Neural cell (in vitro differentiated cells): ENCODE results near the gene PTPRG. TPM values are rescaled to one million over a fixed set of nuclear protein-coding genes. Genes with fewer than 3 reads are reported as not detected.

ENCODE experiments used
- H2AFZ ChIP-seq: fragments of 200-600, 300-800 bp; sonication (generic), shearing (Covaris generic); 2 replicates; pipeline ENCODE4 v1.6.0; 2014; ENCODE audit warnings: low read depth, mild to moderate bottlenecking, antibody characterized with exemption, low read length, moderate library complexity
- H3F3A ChIP-seq: fragments of 200-600 bp; shearing (Covaris generic); 2 replicates; pipeline ENCODE4 v1.6.1; 2016; ENCODE audit warnings: mild to moderate bottlenecking, moderate library complexity, mixed read lengths, antibody characterized with exemption, low read length; ENCODE audit not compliant: insufficient read depth, poor library complexity, severe bottlenecking
- H3K27ac ChIP-seq: fragments of 200-600, 300-800 bp; sonication (generic), shearing (Covaris generic); 2 replicates; pipeline ENCODE4 v1.5.1; 2014; ENCODE audit warnings: mild to moderate bottlenecking, low read length, moderate library complexity
- H3K27me3 ChIP-seq: fragments of 300-800, 200-600 bp; sonication (generic), shearing (Covaris generic); 2 replicates; pipeline ENCODE4 v1.6.0; 2014; ENCODE audit warnings: mild to moderate bottlenecking, low read depth, low read length, moderate library complexity; ENCODE audit not compliant: insufficient read depth
- H3K36me3 ChIP-seq: fragments of 300-800, 200-600 bp; sonication (generic), shearing (Covaris generic); 2 replicates; pipeline ENCODE4 v1.5.1; 2014; ENCODE audit warnings: mild to moderate bottlenecking, antibody characterized with exemption, low read length, moderate library complexity; ENCODE audit not compliant: insufficient read depth
- H3K4me2 ChIP-seq: fragments of 300-800, 200-600 bp; sonication (generic), shearing (Covaris generic); 2 replicates; pipeline ENCODE4 v1.6.0; 2014; ENCODE audit warnings: mild to moderate bottlenecking, low read length
- H3K4me3 ChIP-seq: fragments of 300-800, 200-600 bp; sonication (generic), shearing (Covaris generic); 2 replicates; pipeline ENCODE4 v1.5.1; 2014; ENCODE audit warnings: mild to moderate bottlenecking, low read length, moderate library complexity
- H3K79me2 ChIP-seq: fragments of 200-600 bp; shearing (Covaris generic); replicated peaks from 2 replicates; pipeline ENCODE4 v1.6.0; 2014; ENCODE audit warnings: mild to moderate bottlenecking, low read length, moderate library complexity; ENCODE audit not compliant: insufficient read depth
- H3K9ac ChIP-seq: fragments of 300-800, 200-600 bp; sonication (generic), shearing (Covaris generic); 2 replicates; pipeline ENCODE4 v1.6.1; 2016; ENCODE audit warnings: mild to moderate bottlenecking, low read length, mixed read lengths
- H3K9me2 ChIP-seq: fragments of 200-600 bp; shearing (Covaris generic); 2 replicates; pipeline ENCODE4 v1.6.1; 2016; ENCODE audit warnings: mild to moderate bottlenecking, low read length, mixed read lengths; ENCODE audit not compliant: insufficient read depth
- H3K9me3 ChIP-seq: fragments of 200-600, 300-800 bp; sonication (generic), shearing (Covaris generic); 2 replicates; pipeline ENCODE4 v1.6.1; 2016; ENCODE audit warnings: mild to moderate bottlenecking, mixed run types, low read length, moderate library complexity, mixed read lengths
- H4K20me1 ChIP-seq: fragments of 200-600 bp; shearing (Covaris generic); 2 replicates; pipeline ENCODE4 v1.6.1; 2016; ENCODE audit warnings: mild to moderate bottlenecking, mixed run types; ENCODE audit not compliant: insufficient read depth
- CTCF ChIP-seq: fragments of 450-650 bp; IDR thresholded peaks from 2 replicates; pipeline ENCODE4 v1.5.1; 2014; ENCODE audit warnings: antibody characterized with exemption, mild to moderate bottlenecking, moderate library complexity; ENCODE audit not compliant: poor library complexity, severe bottlenecking
- EP300 ChIP-seq: fragments of 450-650 bp; conservative IDR thresholded peaks from 2 replicates; pipeline ENCODE4 v1.6.1; 2014; ENCODE audit warnings: antibody characterized with exemption, mild to moderate bottlenecking, moderate library complexity; ENCODE audit not compliant: poor library complexity, severe bottlenecking
- EZH2 ChIP-seq: fragments of 200-600, 300-800 bp; shearing (Covaris generic), sonication (generic); IDR thresholded peaks from 2 replicates; pipeline ENCODE4 v1.6.1; 2014; ENCODE audit warnings: antibody characterized with exemption, low read length, borderline replicate concordance, mild to moderate bottlenecking; ENCODE audit not compliant: insufficient read depth, poor library complexity, severe bottlenecking
- MXI1 ChIP-seq: fragments of 450-650 bp; conservative IDR thresholded peaks from 2 replicates; pipeline ENCODE4 v1.6.1; 2014; ENCODE audit warnings: antibody characterized with exemption, mild to moderate bottlenecking; ENCODE audit not compliant: poor library complexity, severe bottlenecking
- POLR2AphosphoS5 ChIP-seq: IDR thresholded peaks from 2 replicates; pipeline ENCODE4 v1.6.1; 2012
- RAD21 ChIP-seq: fragments of 450-650 bp; conservative IDR thresholded peaks from 2 replicates; pipeline ENCODE4 v1.6.1; 2014; ENCODE audit warnings: antibody characterized with exemption, mild to moderate bottlenecking, moderate library complexity
- REST ChIP-seq: IDR thresholded peaks from 2 replicates; pipeline ENCODE4 v1.6.1; 2012; ENCODE audit warnings: borderline replicate concordance
- SMC3 ChIP-seq: fragments of 450-650 bp; conservative IDR thresholded peaks from 2 replicates; pipeline ENCODE4 v1.6.1; 2014; ENCODE audit warnings: antibody characterized with exemption, mild to moderate bottlenecking, moderate library complexity; ENCODE audit not compliant: poor library complexity
- TAF1 ChIP-seq: IDR thresholded peaks from 2 replicates; pipeline ENCODE4 v1.6.1; 2012; ENCODE audit warnings: low read depth
- polyA plus RNA-seq: library from polyadenylated mRNA; depleted of rRNA; stranded (reverse); fragments of >200 nt; gene quantifications from 2 replicates; pipeline ENCODE4 v1.2.3, GENCODE V29; 2014

Gene PTPRG
- polyA plus RNA-seq, 1 donor from 2014 or later, result 33.1 TPM

- Histone ChIP-seq H3K4me2 (no peak overlapping the region), H3K9me3 (no peaks in the 10 kb centered on the region), H3K79me2 (no peaks in the 10 kb centered on the region), H3F3A (no peaks in the 10 kb centered on the region), H3K27ac (no peak overlapping the region), H3K9ac (no peak overlapping the region), H3K9me2 (no peaks in the 10 kb centered on the region), H2AFZ (no peak overlapping the region), H3K36me3 (no peaks in the 10 kb centered on the region), H3K27me3 (no peaks in the 10 kb centered on the region), H3K4me3 (no peak overlapping the region), H4K20me1 (no peaks in the 10 kb centered on the region)
- TF ChIP-seq EZH2, result no peak
- no peak for TF ChIP-seq REST
- TF ChIP-seq SMC3, result no peak
- TF ChIP-seq TAF1, result no peak
- no peak for TF ChIP-seq POLR2AphosphoS5
- TF ChIP-seq EP300, result no peak
- no peak for TF ChIP-seq CTCF
- TF ChIP-seq RAD21, result no peak
- TF ChIP-seq MXI1, result no peak
Observed at GRCh38 chr3:62209101-62209500, 647.7 kb downstream of the PTPRG start.

- Histone ChIP-seq H3K9ac (no peak overlapping the region), H3K79me2 (no peaks in the 10 kb centered on the region), H2AFZ (no peak overlapping the region), H3K9me3 (no peaks in the 10 kb centered on the region), H3K4me3 (no peak overlapping the region), H3K9me2 (no peaks in the 10 kb centered on the region), H3F3A (no peaks in the 10 kb centered on the region), H3K4me2 (no peak overlapping the region), H3K27me3 (no peaks in the 10 kb centered on the region), H4K20me1 (no peaks in the 10 kb centered on the region), H3K36me3 (no peaks in the 10 kb centered on the region), H3K27ac (no peak overlapping the region)
- TF ChIP-seq CTCF (no peak), EZH2 (no peak), TAF1 (no peak), MXI1 (no peak), RAD21 (no peak), SMC3 (no peak), EP300 (no peak), POLR2AphosphoS5 (no peak), REST (no peak)
Observed at GRCh38 chr3:62210011-62210410, 648.6 kb downstream of the PTPRG start.
